ENCODE results near the gene ARL4C.

GRCh38 chr2:234447963-234448362 is 48.9 kb downstream of the ARL4C start:
- TF ChIP-seq EZH2 (IDR thresholded peaks at IDR 0.05; ENCODE audit: borderline replicate concordance, low read length) (no peak), CTCF (IDR thresholded peaks at IDR 0.05; ENCODE audit: low read length) (no peak)

Measured in OCI-LY1 (cell line).